PC-3 (cell line): ENCODE measurements around the gene GNAI1. TPM values are rescaled to one million over a fixed set of nuclear protein-coding genes. Genes with fewer than 3 reads are reported as not detected.

Source experiments
- ATAC-seq: fragments of 200-7000 bp; cut with Tn5 transposase; 2 replicates; pipeline ENCODE4 v1.9.1; 2020; ENCODE audit warnings: mild to moderate bottlenecking, moderate library complexity
- BruUV-seq: library from RNA; stranded (reverse); fragments of 400-500 nt; replicated peaks from 2 replicates; lab custom pipeline; 2021; lab: Mats Ljungman, UMichigan
- CTCF ChIA-PET: fragments of 300-600 bp; sonication (Branson Sonifier 250); formaldehyde crosslinking; loops from one replicate; lab custom pipeline; 2022; ENCODE audit warnings: antibody characterized with exemption; lab: Charles Lee
- POLR2A ChIA-PET: fragments of 300-600 bp; sonication (Branson Sonifier 250); formaldehyde crosslinking; loops from one replicate; lab custom pipeline; 2022; ENCODE audit warnings: antibody characterized with exemption; ENCODE audit not compliant: unreplicated experiment; lab: Charles Lee
- DNase-seq: peaks from one replicate; pipeline ENCODE4 v3.0.0-alpha.2; 2015
- H2AFZ ChIP-seq: fragments of 300-600 bp; sonication (generic); 2 replicates; pipeline ENCODE4 v1.6.0; 2016; ENCODE audit warnings: antibody characterized with exemption, low read length
- H3F3A ChIP-seq: fragments of 300-600 bp; sonication (generic); one replicate; pipeline ENCODE4 v1.6.0; 2017; ENCODE audit warnings: antibody characterized with exemption, low read length, control low read depth, mild to moderate bottlenecking; ENCODE audit not compliant: unreplicated experiment
- H3K27ac ChIP-seq: fragments of 300-600 bp; sonication (generic); 2 replicates; pipeline ENCODE4 v1.5.1; 2016; ENCODE audit warnings: mild to moderate bottlenecking, low read length
- H3K27me3 ChIP-seq: fragments of 300-600 bp; sonication (generic); 2 replicates; pipeline ENCODE4 v1.6.1; 2016; ENCODE audit warnings: low read length, mixed read lengths
- H3K36me3 ChIP-seq: fragments of 300-600 bp; sonication (generic); 2 replicates; pipeline ENCODE4 v1.6.1; 2016; ENCODE audit warnings: low read depth, mixed run types, low read length, mixed read lengths
- H3K4me1 ChIP-seq: fragments of 300-600 bp; sonication (generic); 2 replicates; pipeline ENCODE4 v1.5.1; 2016; ENCODE audit warnings: low read length; ENCODE audit not compliant: insufficient read depth
- H3K4me2 ChIP-seq: fragments of 300-600 bp; sonication (generic); 2 replicates; pipeline ENCODE4 v1.6.0; 2016; ENCODE audit warnings: low read length
- H3K4me3 ChIP-seq: fragments of 300-600 bp; sonication (generic); 2 replicates; pipeline ENCODE4 v1.5.1; 2016; ENCODE audit warnings: mild to moderate bottlenecking, low read length, mixed read lengths
- H3K79me2 ChIP-seq: fragments of 300-600 bp; sonication (generic); 2 replicates; pipeline ENCODE4 v1.6.1; 2017; ENCODE audit warnings: low read length, mixed read lengths
- H3K9ac ChIP-seq: fragments of 300-600 bp; sonication (generic); 2 replicates; pipeline ENCODE4 v1.6.0; 2016; ENCODE audit warnings: mild to moderate bottlenecking, low read length
- H3K9me2 ChIP-seq: fragments of 300-600 bp; sonication (generic); replicated peaks from 2 replicates; pipeline ENCODE4 v1.6.1; 2016; ENCODE audit warnings: mixed run types, low read length, mixed read lengths
- H3K9me3 ChIP-seq: fragments of 300-600 bp; sonication (generic); 2 replicates; pipeline ENCODE4 v1.6.1; 2016; ENCODE audit warnings: low read length, mixed read lengths
- H4K20me1 ChIP-seq: fragments of 300-600 bp; sonication (generic); 2 replicates; pipeline ENCODE4 v1.6.1; 2016; ENCODE audit warnings: low read length, mixed read lengths
- CTCF ChIP-seq: fragments of 300-600 bp; sonication (generic); conservative IDR thresholded peaks from 2 replicates; pipeline ENCODE4 v1.5.1; 2017; ENCODE audit warnings: antibody characterized with exemption, low read depth, mild to moderate bottlenecking, low read length
- EZH2 ChIP-seq: fragments of 300-600 bp; sonication (generic); IDR thresholded peaks from one replicate; pipeline ENCODE4 v1.6.1; 2017; ENCODE audit warnings: antibody characterized with exemption, mild to moderate bottlenecking, low read length; ENCODE audit not compliant: unreplicated experiment
- EZH2phosphoT487 ChIP-seq: fragments of 300-600 bp; sonication (generic); IDR thresholded peaks from 2 replicates; pipeline ENCODE4 v1.6.1; 2018; ENCODE audit warnings: mild to moderate bottlenecking, antibody characterized with exemption, low read length, borderline replicate concordance
- intact Hi-C: fragments of 100-400 bp; cut with micrococcal nuclease; formaldehyde crosslinking; loops from 2 replicates; pipeline ENCODE4 v1.9.0; 2023
- total RNA-seq: library from RNA; depleted of rRNA; stranded (reverse); fragments of >200 nt; gene quantifications from 2 replicates; pipeline ENCODE4 v1.2.3, GENCODE V29; 2014

The GNAI1 gene
- total RNA-seq, 1 experiment from 2014 or later = 16.9 TPM

GRCh38 chr7:80257756-80258155 lies 123.1 kb downstream of the GNAI1 start:
- H3K36me3 ChIP-seq = no peaks in the 10 kb centered on the region
- no peaks in the 10 kb centered on the region for H3F3A ChIP-seq
- H4K20me1 ChIP-seq = no peaks in the 10 kb centered on the region
- no peak overlapping the region for H3K4me2 ChIP-seq
- H3K9me3 ChIP-seq = no peaks in the 10 kb centered on the region
- no peak overlapping the region for H2AFZ ChIP-seq
- ChIA-PET POLR2A (no interaction called here), CTCF (no interaction called here)
- H3K9ac ChIP-seq = no peak overlapping the region
- no peak for TF ChIP-seq EZH2phosphoT487
- TF ChIP-seq EZH2 = no peak
- no peak for TF ChIP-seq CTCF
- DNase-seq (no peak), ATAC-seq (no peak)
- no peaks in the 10 kb centered on the region for H3K27me3 ChIP-seq
- no TSS peak for BruUV-seq
- H3K27ac ChIP-seq = no peak overlapping the region
- intact Hi-C loops = no loop called here
- H3K4me1 ChIP-seq = peaks cover 17% of the 10 kb centered on the region
- H3K4me3 ChIP-seq = no peak overlapping the region
- H3K79me2 ChIP-seq = no peaks in the 10 kb centered on the region
- no peaks in the 10 kb centered on the region for H3K9me2 ChIP-seq

- H3K36me3 ChIP-seq = no peaks in the 10 kb centered on the region
- TF ChIP-seq EZH2 (no peak), CTCF (no peak), EZH2phosphoT487 (no peak)
- H3K79me2 ChIP-seq = no peaks in the 10 kb centered on the region
- H3K4me3 ChIP-seq = no peak overlapping the region
- intact Hi-C loops = no loop called here
- H3F3A ChIP-seq = no peaks in the 10 kb centered on the region
- no TSS peak for BruUV-seq
- no peaks in the 10 kb centered on the region for H3K4me1 ChIP-seq
- DNase-seq (no peak), ATAC-seq (no peak)
- no peak overlapping the region for H3K27ac ChIP-seq
- H3K4me2 ChIP-seq = no peak overlapping the region
- H4K20me1 ChIP-seq = no peaks in the 10 kb centered on the region
- CTCF ChIA-PET = no interaction called here
- no peak overlapping the region for H2AFZ ChIP-seq
- H3K27me3 ChIP-seq = no peaks in the 10 kb centered on the region
- no peaks in the 10 kb centered on the region for H3K9me3 ChIP-seq
- H3K9ac ChIP-seq = no peak overlapping the region
- POLR2A ChIA-PET = interaction anchor here (0.5 kb wide), 1 partner anchor 129 kb away, joined by 4 read pairs; no protein-coding TSS in a partner anchor
- H3K9me2 ChIP-seq = no peaks in the 10 kb centered on the region
Measured at GRCh38 chr7:80260606-80261005, 126.0 kb downstream of the GNAI1 start.

- no peaks in the 10 kb centered on the region for H3K9me2 ChIP-seq
- DNase-seq (no peak), ATAC-seq (no peak)
- H3K4me1 ChIP-seq = no peaks in the 10 kb centered on the region
- H2AFZ ChIP-seq = no peak overlapping the region
- H3K27ac ChIP-seq = no peak overlapping the region
- BruUV-seq = no TSS peak
- TF ChIP-seq EZH2phosphoT487 (no peak), EZH2 (no peak), CTCF (no peak)
- no peak overlapping the region for H3K4me3 ChIP-seq
- H3K79me2 ChIP-seq = no peaks in the 10 kb centered on the region
- ChIA-PET POLR2A (no interaction called here), CTCF (no interaction called here)
- no peaks in the 10 kb centered on the region for H3K36me3 ChIP-seq
- no peak overlapping the region for H3K9ac ChIP-seq
- H3K27me3 ChIP-seq = no peaks in the 10 kb centered on the region
- no peaks in the 10 kb centered on the region for H4K20me1 ChIP-seq
- no peaks in the 10 kb centered on the region for H3F3A ChIP-seq
- H3K4me2 ChIP-seq = no peak overlapping the region
- intact Hi-C loops = no loop called here
- H3K9me3 ChIP-seq = no peaks in the 10 kb centered on the region
Measured at GRCh38 chr7:80263333-80263732, 128.7 kb downstream of the GNAI1 start.
